ENCODE measurements around the gene DOCK10.

DOCK10 gene

GRCh38 chr2:225009768-225010167 lies 32.5 kb downstream of the DOCK10 start:
- no peak for DNase-seq

GRCh38 chr2:225008935-225009334 lies 33.3 kb downstream of the DOCK10 start:
- no peak for DNase-seq

- no peak for DNase-seq
These were observed 34.0 kb downstream of the DOCK10 start for GRCh38 chr2:225008179-225008856.

- no peak for DNase-seq
These were observed 35.5 kb downstream of the DOCK10 start for GRCh38 chr2:225006730-225007129.

- no peak for DNase-seq
These were observed 37.7 kb downstream of the DOCK10 start for GRCh38 chr2:225004597-225004996.

GRCh38 chr2:225002656-225003045 lies 39.6 kb downstream of the DOCK10 start:
- DNase-seq, result no peak

GRCh38 chr2:225002039-225002655 lies 40.1 kb downstream of the DOCK10 start:
- peak; percentile 80 for DNase-seq

GRCh38 chr2:224999754-225000153 lies 42.5 kb downstream of the DOCK10 start:
- DNase-seq, result no peak

GRCh38 chr2:224999321-224999720 lies 42.9 kb downstream of the DOCK10 start:
- no peak for DNase-seq

- no peak for DNase-seq
These were observed 44.5 kb downstream of the DOCK10 start for GRCh38 chr2:224997802-224998201.

GRCh38 chr2:224995419-224995818 lies 46.8 kb downstream of the DOCK10 start:
- DNase-seq, result no peak

GRCh38 chr2:224994242-224994823 lies 47.9 kb downstream of the DOCK10 start:
- no peak for DNase-seq

- no peak for DNase-seq
These were observed 51.6 kb downstream of the DOCK10 start for GRCh38 chr2:224990710-224991109.

GRCh38 chr2:224987733-224988132 lies 54.5 kb downstream of the DOCK10 start:
- no peak for DNase-seq

- no peak for DNase-seq
These were observed 55.8 kb downstream of the DOCK10 start for GRCh38 chr2:224986477-224986876.

- no peak for DNase-seq
These were observed 57.6 kb downstream of the DOCK10 start for GRCh38 chr2:224984637-224985036.

- peak; percentile 81 for DNase-seq
These were observed 58.3 kb downstream of the DOCK10 start for GRCh38 chr2:224983712-224984554.

GRCh38 chr2:224982910-224983711 lies 59.2 kb downstream of the DOCK10 start:
- peak; percentile 82 for DNase-seq

- peak; percentile 37 for DNase-seq
These were observed 60.0 kb downstream of the DOCK10 start for GRCh38 chr2:224982226-224982625.

- DNase-seq, result no peak
These were observed 65.4 kb downstream of the DOCK10 start for GRCh38 chr2:224976629-224977525.

- DNase-seq, result no peak
These were observed 66.5 kb downstream of the DOCK10 start for GRCh38 chr2:224975761-224976160.
